Activated CD8-positive, alpha-beta memory T cell treated with anti-CD3 and anti-CD28 coated beads, Interleukin-2, amount 50 U/mL, for 24 hours (primary cell): ENCODE data around the gene MORC2.

Source experiments
- DNase-seq: peaks from one replicate; pipeline ENCODE4 v3.0.0-alpha.2; 2020; ENCODE audit errors: extremely low read depth

The MORC2 gene

DNA sequence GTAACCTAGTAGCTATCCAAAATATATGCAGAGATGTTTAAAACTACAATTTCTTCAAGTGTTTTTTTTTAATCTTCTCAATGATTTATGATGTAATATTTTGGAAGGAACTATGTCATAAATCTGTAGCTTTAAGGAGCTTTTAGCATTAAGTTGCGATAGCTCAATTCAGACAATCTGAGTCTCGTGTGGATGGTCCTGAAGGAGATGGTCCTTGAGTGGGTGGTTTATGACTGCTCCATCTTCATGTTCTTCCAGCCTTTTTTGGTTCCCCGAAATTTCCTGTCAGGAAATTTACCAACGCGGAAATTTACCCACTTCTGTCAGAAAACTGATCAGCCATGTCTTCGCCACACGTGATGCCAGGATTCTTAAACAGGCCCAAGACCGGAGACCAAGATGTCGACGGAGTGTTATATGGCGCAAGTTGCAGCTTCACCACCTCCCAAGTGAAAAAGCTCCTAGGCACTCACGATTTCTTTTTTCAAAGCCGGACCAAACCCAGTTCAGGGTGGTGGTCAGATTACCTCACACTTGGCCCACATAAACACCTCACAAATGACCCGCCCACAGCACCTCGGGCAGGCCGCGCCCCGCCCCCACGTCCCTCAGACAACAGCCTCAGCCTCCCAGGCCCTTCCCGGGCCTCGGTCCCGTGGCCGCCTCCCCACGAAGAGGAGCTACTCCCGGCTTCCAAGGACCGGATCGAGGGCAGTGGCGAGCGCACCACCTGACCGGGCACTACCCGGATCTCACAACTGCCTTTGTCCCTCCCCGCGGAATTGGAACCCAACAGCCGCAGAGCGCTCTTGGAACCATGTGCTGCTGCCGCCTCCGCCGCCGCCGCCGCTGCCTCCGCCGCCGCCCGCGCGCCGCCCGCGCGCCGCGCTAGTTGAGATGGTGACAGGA, at the start of gene MORC2:
MORC2 (minus strand) TSS at position 760 of the 909 bp plus-strand sequence. CDS start 885 bp downstream, outside the sequence.
- DNase-seq: no peak

DNA sequence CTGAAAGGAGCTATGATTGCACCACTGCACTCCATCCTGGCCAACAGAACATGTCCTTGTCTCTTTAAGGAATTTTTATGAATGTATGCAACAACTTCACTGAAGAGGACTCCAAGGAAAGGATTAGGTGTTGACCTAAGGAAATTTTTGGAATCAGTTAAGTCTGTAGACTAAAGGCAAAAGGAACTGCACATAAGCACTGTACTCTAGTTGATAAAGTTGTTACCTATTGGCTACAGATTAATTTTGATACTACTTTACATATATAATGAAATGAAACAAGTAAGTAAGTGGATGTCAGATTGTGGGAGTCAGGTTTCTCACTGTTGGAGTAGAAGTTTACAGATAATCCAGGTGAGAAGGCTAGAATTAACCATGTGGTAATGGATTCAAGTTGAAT, 37.0 kb upstream of the MORC2 start:
- DNase-seq: no peak

DNA sequence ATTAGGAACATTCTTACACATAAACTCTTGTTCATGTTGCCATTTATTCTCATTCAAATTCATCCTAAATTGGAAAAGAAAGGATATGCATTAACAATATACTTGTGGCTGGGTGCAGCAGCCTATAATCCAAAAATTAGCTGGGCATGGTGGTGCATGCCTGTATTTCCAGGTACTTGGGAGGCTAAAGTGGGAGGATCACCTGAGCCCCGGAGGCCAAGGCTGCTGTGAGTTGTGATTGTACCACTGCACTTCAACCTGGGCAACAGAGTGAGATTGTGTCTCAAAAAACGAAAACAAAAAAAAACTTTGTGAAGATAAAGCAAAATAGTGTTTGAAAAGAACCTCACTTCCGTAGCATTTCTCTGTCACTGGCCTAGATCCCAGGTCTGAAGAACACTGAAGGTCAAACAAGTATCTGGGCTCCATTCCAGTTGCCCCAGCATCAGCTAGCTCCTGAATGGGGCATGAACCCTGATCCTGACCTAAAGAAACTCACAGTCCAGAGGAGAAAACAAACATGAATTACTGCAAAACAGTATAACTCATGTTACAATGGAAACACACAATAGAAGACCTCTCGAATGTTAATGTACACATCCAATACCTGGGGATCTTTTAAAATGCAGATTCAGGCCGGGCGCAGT, 32.7 kb upstream of the MORC2 start:
- DNase-seq: no peak

GRCh38 chr22:30998329-30998728, 29.8 kb upstream of the MORC2 start:
- DNase-seq: no peak

DNA sequence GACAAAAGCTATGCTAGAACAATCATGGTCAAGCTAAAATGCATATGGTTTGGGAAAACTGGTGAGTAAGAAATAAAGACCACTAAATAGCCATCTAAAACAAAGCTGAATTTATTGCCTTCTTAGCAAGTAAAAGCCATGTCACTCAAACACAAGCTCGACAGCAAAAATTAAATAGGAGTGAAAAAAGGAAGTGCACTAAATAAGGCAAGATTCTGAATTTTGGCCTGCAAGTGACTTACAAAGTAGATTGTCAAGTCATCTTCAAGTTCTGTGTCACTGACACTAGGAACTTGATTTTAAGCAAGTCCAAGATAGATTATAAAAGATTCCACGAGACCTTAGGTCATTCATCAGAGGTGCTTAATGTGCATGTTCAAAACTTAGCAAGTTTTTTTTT, 27.9 kb upstream of the MORC2 start:
- no peak for DNase-seq

- DNase-seq: no peak
Observed at GRCh38 chr22:30994960-30995359, 26.4 kb upstream of the MORC2 start.

GRCh38 chr22:30992565-30992964, 24.0 kb upstream of the MORC2 start:
- no peak for DNase-seq

GRCh38 chr22:30990690-30991089, 22.1 kb upstream of the MORC2 start:
- DNase-seq: no peak

DNA sequence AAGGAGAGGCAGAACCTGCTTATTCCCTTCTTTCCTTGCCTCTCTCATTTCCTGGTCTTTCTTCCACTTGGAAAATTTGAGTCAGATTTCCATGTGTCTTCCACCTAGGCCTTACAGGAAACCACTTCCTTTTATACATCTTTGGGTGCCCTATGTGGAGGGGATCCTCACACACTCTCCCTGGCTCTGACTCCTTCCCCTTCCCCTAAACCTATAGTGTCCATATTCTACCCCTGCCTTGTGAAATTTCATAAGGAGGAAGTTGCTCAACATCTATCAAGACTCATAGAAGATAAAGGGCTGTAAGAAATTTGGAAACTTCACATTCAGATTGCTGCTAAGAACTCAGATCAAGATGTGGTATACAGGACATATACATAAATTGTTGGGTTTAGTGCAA, 20.9 kb upstream of the MORC2 start:
- DNase-seq: no peak

GRCh38 chr22:30985561-30986208, 17.1 kb upstream of the MORC2 start:
- no peak for DNase-seq

GRCh38 chr22:30984317-30984716, 15.7 kb upstream of the MORC2 start:
- DNase-seq: no peak

DNA sequence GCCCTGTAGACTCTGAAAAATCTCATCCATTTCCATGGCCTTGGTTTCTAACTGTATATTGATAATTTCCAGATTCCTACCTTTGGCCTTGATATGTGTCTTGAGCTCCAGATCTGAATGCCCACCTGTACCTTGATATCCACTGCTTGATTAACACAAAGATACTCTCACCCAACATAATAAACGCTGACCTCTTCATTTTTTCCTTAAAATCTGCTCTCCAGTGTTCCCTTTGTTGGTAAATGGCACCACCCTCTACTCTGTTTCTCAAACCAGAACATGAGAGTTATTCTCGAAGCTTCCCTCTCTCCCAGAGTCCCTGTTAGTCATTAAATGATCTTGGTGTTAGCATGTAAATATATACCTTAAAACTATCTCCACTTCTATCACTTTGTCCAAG, 13.9 kb upstream of the MORC2 start:
- DNase-seq: no peak

GRCh38 chr22:30979932-30980331, 11.4 kb upstream of the MORC2 start:
- no peak for DNase-seq

DNA sequence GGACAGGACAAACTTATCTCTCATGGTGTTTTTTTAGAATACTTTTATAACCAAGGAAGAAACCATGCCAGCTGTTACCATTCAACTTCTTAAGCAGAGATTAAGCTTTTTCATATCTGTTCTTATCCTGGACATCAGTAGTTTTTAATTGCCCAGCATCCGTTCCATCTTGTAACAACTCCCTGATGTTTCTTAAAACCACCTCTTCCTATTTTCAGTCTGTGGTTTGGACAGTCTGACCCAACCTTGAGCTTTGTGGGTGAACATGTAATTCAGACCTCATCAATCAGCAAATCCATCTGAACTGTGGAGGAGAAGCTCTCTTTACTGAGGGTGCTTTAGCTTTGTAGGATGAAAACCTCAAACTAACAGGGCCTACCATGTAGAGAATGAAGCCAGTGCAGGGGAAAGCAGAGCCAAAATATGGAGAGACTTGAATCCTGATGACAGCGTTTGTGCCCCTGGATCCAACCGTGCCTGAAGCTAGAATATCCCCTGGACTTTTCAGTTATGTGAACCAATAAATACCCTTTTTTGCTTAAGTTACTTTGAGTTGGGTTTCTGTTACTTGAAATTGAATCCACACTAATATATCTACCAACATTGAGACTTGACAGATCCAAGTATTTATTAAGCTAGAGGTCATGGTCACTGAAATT, 9.9 kb upstream of the MORC2 start:
- no peak for DNase-seq

GRCh38 chr22:30970356-30970746, 1.8 kb upstream of the MORC2 start:
- no peak for DNase-seq

DNA sequence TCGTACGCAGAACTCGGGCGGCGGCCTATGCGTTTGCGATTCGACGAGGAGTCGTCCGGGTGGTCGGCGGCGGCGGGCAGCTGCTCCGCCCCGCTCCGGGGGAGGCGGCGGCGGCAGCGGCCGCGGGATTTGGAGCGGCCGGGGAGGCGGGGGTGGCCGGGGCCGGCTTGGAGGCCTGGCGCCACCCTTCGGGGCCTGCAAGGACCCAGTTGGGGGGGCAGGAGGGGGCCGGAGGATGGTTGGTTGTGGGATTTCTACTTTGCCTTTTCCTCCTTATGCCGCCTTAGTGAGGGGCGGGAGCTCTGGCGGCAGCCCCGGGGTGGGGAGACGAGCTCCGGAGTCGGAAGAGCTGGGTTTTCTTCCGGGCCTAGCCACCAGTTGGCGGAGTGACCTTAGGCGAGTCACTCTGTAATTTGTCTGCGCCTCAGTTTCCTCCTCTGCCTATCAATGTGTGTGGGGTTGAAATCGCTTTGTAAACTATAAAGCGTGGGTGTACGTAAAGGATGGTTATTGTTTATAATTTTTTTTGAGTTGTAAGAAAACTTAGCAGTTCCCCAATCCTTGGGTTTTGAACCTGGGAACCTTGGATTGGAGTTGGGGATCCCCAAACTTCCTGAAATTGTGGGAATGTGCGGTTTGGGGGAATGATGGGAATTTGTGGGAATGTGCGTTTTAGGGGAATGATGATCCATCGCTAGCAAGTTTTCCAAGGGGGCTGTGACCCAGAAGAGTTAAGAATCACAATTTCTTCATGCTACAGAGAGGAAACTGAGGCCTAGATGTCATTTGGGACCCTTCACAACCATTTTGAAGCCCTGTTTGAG, 1.2 kb upstream of the MORC2 start:
- peak; percentile 1 for DNase-seq

DNA sequence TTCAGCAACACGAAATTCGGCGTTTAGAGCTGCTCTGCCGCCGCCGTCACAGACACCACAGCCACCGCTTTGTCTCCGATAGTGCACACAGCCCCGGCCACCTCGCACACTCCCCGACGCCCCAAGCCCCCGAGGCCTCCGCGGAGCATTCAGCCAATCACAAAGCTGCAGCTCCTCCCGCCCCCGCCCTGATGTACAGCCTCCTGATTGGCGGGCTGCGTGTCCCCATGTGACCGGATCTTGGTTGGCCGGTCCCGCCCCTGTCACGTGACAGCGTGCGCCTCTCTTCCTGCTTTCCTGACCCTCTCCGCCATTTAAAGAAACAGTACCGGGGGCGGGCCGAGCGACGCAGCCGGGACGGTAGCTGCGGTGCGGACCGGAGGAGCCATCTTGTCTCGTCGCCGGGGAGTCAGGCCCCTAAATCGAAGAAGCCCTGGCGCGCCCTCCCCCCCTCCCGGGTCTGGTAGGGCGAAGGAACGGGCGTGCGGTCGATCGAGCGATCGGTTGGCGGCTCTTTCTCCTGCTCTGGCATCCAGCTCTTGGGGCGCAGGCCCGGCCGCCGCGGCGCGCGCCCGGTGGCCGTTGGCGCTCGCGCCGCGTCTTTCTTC, 454 bp upstream of the MORC2 start, which contains the start of gene TUG1:
TUG1 (plus strand) TSS at position 342 of the 608 bp plus-strand sequence.
- DNase-seq: peak; percentile 95

DNA sequence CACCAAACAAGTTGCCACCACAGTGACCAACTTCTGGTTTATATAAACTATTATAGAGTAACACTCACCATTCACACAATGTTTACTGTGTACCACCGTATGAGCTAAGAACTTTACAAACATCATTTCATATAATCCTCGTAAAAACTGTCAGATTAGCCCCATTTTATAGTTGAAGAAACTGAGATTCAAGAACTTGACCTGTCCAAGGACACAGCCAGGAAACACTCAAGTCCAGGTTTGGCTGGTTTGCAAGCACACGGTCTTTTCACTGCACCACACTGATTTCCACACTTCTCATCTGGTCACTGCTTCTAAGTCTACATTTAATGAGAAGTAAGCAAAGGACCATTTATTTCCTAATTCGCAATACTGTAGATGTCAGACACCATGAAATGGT, 3.7 kb downstream of the MORC2 start:
- DNase-seq: no peak

DNA sequence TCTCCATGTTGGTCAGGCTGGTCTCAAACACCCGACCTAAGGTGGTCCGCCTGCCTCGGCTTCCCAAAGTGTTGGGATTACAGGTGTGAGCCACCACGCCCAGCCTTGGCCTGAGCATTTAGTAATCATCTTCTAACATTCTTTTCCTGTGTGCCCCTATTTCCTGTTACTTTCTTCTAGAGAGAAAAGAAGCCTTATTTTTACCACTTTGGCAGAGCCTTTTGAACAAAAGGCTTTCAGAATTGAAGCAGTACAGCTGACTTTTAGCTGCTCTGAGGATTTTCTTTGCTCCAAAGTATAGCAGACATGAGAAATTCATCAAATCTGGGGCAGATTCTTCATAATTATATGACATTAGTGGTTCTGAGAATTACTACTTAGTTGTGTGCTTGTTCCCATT, 13.4 kb downstream of the MORC2 start:
- no peak for DNase-seq

- no peak for DNase-seq
Observed at GRCh38 chr22:30953206-30953605, 15.4 kb downstream of the MORC2 start.
